GM18861 (cell line): ENCODE measurements around the gene FMO3.

Experiments
- ATAC-seq: cut with Tn5 transposase; IDR thresholded peaks from one replicate; pipeline ENCODE4 v1.9.1; 2021; ENCODE audit not compliant: unreplicated experiment

Gene FMO3

GRCh38 chr1:171090604-171091003 lies at the start of gene FMO3:
FMO3 (plus strand) TSS chr1:171090905; CDS start chr1:171092659, 1,754 bp downstream.
- no peak for ATAC-seq

- ATAC-seq, result no peak
Measured at GRCh38 chr1:171048014-171048413, 42.7 kb upstream of the FMO3 start.

GRCh38 chr1:171052977-171053376 lies 37.7 kb upstream of the FMO3 start:
- ATAC-seq, result no peak

- no peak for ATAC-seq
Measured at GRCh38 chr1:171055966-171056643, 34.6 kb upstream of the FMO3 start.

- ATAC-seq, result no peak
Measured at GRCh38 chr1:171061425-171062143, 29.1 kb upstream of the FMO3 start.

GRCh38 chr1:171062902-171063301 lies 27.8 kb upstream of the FMO3 start:
- no peak for ATAC-seq

- no peak for ATAC-seq
Measured at GRCh38 chr1:171075041-171075440, 15.7 kb upstream of the FMO3 start.

DNA sequence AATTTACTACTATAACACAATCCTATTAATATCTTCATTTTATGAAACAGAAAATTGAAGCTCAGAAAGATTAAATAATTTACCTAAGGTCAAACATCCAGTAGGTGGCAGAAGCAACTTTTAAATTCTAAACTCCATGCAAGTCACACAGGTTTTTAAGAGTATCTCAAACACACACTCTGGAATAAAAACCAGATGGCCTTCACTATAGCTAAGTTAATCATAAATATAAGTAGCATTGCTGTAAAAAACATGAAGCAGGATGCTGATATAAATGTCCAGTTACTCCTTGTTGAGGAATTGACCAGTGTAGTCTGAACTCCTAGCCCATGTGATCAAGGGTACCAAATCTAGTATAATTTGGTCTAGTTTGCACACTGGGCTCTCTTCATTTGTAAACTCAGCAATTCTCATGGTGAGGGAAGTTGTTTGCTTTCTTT lies 9.4 kb upstream of the FMO3 start:
- no peak for ATAC-seq

DNA sequence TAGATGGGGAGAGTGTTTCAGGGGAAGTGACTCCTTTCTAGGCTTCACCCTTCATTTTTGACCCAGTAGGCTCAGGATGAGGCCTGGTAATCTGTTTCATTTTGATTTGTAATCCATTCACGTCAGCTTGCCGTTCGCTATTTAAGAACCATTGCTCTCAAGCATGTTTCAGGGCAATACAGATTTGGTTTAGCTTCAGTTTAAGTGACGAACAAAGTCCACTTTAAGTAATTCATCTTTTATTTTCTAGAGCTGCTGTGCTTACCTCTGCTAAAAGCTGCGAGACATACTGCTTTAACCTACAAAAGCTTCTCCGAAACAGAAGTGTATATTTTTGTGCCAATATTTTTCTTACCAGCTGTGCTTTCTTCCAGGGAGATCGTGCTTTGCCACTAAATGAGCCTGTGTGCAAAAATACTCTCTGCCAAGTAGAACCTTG lies 8.9 kb upstream of the FMO3 start:
- ATAC-seq, result no peak

GRCh38 chr1:171082606-171083005 lies 8.1 kb upstream of the FMO3 start:
- no peak for ATAC-seq

GRCh38 chr1:171083222-171083621 lies 7.5 kb upstream of the FMO3 start:
- ATAC-seq, result no peak

DNA sequence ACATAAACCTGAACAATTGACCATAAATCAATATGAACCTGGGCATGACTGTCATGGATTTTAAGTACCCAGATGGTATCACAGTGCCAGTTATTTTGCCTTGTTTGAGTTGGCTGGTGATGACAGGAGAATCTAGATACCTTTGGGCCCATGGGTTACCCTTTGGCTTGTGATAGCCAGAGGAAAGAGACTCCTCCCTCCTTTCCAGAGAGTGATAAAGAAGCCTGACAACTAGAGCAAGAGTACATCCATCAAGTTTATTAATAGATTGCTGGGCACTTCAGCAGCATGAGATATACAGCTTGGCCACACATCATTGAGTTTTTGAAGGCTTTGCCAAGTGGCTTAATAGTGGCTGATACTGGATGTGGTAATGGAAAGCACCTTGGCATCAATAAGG lies 6.6 kb upstream of the FMO3 start:
- ATAC-seq, result no peak

DNA sequence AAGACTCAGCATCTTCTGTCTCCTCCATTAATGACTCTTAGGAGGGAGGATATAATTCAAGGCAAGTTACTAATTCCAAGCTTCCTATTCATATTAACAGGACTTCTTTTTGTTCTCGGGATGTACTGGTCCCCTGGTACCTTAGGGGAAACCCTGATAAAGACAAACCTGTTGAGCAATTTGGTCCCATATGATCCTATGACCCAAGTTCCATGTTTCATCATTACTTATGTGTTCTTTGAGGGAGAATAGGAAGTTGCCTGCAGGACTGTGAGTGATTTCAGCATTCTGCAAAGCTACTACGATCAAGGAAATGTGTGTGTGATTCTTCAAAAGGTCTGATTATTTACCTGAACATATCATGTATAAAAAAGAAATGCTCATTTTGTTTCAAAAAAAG lies 5.8 kb upstream of the FMO3 start:
- no peak for ATAC-seq

GRCh38 chr1:171087896-171088295 lies 2.8 kb upstream of the FMO3 start:
- no peak for ATAC-seq

DNA sequence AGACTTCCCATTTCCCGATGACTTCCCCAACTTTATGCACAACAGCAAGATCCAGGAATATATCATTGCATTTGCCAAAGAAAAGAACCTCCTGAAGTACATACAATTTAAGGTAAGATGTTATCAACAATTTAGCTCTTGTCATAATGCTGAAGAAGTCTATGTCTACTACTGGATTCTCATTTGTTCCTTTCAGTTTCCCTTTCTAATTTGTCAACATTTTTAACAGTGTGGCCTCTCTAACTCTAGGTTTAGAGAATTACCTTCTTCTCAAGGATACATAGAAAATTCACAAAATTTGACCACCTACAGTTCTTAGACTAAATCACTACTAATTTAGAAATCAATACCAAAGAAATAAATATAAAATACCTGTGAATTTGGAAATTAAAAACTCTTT lies 13.2 kb downstream of the FMO3 start:
- ATAC-seq, result no peak

- no peak for ATAC-seq
Measured at GRCh38 chr1:171107262-171107940, 16.7 kb downstream of the FMO3 start.

DNA sequence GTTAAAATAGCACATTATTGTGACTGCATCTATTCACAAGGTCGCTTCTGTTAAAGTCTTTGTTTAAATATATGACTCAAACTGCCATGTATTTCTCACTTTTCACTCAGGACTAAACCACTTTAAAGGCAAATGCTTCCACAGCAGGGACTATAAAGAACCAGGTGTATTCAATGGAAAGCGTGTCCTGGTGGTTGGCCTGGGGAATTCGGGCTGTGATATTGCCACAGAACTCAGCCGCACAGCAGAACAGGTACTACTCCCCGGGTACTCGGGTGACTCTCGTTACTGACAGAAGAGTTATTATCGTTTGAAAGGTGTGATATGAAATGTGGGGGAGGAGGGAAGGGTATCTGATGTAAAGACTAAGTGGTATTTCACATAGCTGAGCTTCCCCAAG lies 17.3 kb downstream of the FMO3 start:
- no peak for ATAC-seq

DNA sequence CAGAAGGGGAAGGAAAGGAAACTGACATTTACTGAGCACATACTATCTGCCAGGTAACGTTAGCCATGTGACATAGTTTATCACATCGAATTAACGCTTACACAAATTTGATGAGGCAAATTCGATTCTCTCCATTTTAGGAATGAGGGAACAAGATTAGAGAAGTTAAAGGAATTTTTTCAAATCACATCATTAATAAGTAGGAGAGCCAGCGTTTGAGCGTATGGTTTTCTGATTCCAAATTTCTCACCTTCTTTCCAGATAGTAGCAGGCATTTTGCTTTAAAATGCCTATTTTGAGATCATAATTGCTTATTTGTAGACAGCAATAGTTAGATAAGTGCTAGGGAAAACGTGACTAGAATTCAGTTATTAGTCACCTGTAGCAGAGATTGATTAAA lies 19.3 kb downstream of the FMO3 start:
- no peak for ATAC-seq

DNA sequence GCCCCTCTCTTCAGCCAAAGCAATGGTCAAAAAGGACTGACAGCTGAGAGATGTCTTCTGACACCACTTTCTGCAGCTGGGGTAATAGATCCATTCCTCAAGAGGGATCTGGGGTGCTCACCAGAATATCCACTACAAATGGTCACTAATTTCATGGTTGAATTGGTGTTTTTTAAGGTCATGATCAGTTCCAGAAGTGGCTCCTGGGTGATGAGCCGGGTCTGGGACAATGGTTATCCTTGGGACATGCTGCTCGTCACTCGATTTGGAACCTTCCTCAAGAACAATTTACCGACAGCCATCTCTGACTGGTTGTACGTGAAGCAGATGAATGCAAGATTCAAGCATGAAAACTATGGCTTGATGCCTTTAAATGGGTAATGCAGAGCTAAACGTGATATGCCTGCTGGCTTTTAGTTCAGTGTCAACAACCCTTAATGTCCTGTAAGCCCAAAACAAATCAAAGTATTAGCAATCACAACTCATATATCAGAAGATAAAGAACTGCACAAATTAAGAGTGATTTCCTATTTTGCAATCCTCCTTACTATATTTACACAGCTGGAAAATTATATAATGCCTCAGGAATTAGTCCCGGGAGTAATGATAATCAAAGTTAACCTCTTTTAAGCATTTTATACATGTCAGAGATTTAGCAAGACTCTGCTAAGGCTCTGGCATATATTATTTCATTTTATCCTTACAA lies 20.1 kb downstream of the FMO3 start:
- no peak for ATAC-seq

- no peak for ATAC-seq
Measured at GRCh38 chr1:171112119-171112518, 21.4 kb downstream of the FMO3 start.

- ATAC-seq, result no peak
Measured at GRCh38 chr1:171113382-171113781, 22.7 kb downstream of the FMO3 start.
